HUES6 (cell line): ENCODE data around the gene FNDC1.

ENCODE experiments used
- H3K27ac ChIP-seq: 2 replicates; pipeline ENCODE4 v1.7.0; 2013; ENCODE audit warnings: low read depth, mild to moderate bottlenecking, low read length, inconsistent platforms
- H3K27me3 ChIP-seq: 2 replicates; pipeline ENCODE4 v1.6.1; 2013; ENCODE audit warnings: low read length; ENCODE audit not compliant: control insufficient read depth, insufficient read depth
- H3K36me3 ChIP-seq: 2 replicates; pipeline ENCODE4 v1.6.1; 2013; ENCODE audit warnings: low read length; ENCODE audit not compliant: control insufficient read depth, insufficient read depth
- H3K4me1 ChIP-seq: 2 replicates; pipeline ENCODE4 v1.6.1; 2013; ENCODE audit warnings: low read length; ENCODE audit not compliant: control insufficient read depth, insufficient read depth
- H3K4me3 ChIP-seq: 2 replicates; pipeline ENCODE4 v1.5.1; 2013; ENCODE audit warnings: low read depth, low read length
- H3K9ac ChIP-seq: one replicate; pipeline ENCODE4 v1.6.1; 2013; ENCODE audit warnings: mild to moderate bottlenecking, low read length
- H3K9me3 ChIP-seq: 2 replicates; pipeline ENCODE4 v1.6.1; 2013; ENCODE audit warnings: low read depth, low read length; ENCODE audit not compliant: control insufficient read depth, insufficient read depth

FNDC1 gene

DNA sequence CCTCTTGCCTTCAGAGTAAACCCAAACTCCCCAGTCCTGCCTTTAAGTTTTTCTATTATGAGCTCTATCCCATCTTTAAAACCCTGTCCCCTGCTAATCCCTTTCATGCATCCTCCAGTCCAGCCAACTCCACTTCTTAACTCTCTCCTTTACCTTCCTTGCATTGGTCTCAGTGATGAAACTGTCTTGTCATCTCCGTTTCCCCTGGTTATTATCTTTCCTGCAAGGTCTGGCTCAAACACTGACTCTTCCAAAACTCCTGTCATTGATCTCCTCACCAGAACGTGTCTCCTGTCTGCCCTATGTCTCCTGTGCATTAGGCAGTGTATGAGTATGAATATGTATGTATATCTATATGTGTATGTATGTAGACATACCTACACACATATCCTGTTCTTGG is 11.8 kb upstream of the FNDC1 start:
- Histone ChIP-seq H3K27me3 (peaks cover 3% of the 10 kb centered on the region; the same call in 1 of the 2 replicates), H3K36me3 (no peaks in the 10 kb centered on the region), H3K4me1 (no peaks in the 10 kb centered on the region), H3K27ac (no peak overlapping the region), H3K4me3 (no peak overlapping the region), H3K9ac (no peak overlapping the region), H3K9me3 (peaks cover 12% of the 10 kb centered on the region)

DNA sequence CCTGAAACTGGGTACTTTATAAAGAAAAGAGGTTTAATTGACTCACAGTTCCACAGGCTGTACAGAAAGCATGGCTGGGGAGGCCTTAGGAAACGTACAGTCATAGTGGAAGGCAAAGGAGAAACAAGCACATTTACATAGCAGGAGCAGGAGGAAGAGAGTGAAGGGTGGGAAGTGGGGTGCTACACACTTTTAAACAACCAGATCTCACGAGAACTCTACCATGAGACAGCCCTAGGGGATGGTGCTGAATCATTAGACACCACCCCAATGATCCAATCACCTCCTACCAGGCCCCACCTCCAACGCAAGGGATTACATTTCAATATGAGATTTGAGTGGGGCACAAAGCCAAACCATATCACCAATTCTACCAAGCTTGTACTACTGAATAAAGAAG is 7.4 kb upstream of the FNDC1 start:
- Histone ChIP-seq H3K27me3 (peaks cover 39% of the 10 kb centered on the region), H3K9me3 (no peaks in the 10 kb centered on the region), H3K27ac (no peak overlapping the region), H3K4me1 (no peaks in the 10 kb centered on the region), H3K36me3 (no peaks in the 10 kb centered on the region), H3K4me3 (no peak overlapping the region), H3K9ac (no peak overlapping the region)

DNA sequence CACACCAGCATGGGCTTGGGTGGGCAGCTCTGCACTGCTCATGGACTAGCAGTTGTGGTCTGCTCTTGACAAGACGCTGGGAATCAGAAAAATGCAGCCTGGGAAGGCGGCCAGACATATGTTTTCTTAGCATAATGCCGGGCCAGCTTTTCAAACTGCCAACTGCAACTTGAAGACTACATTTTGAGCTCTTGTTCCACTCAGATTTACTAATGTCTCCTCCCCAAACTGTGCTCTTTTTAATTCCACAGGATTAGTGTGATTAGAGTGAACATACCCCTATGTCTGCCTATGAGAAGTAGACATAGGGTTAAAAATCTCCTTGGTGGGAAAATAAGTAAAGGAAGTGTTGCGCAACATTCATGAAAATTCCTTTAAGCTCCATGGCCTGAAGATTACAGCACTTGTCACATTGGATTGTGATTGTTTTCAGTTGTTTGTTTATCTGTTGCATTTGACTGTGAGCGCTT is 5.3 kb upstream of the FNDC1 start:
- Histone ChIP-seq H3K4me3 (no peak overlapping the region), H3K4me1 (no peaks in the 10 kb centered on the region), H3K9me3 (no peaks in the 10 kb centered on the region), H3K27ac (no peak overlapping the region), H3K9ac (no peak overlapping the region), H3K36me3 (no peaks in the 10 kb centered on the region), H3K27me3 (peaks cover 57% of the 10 kb centered on the region)

DNA sequence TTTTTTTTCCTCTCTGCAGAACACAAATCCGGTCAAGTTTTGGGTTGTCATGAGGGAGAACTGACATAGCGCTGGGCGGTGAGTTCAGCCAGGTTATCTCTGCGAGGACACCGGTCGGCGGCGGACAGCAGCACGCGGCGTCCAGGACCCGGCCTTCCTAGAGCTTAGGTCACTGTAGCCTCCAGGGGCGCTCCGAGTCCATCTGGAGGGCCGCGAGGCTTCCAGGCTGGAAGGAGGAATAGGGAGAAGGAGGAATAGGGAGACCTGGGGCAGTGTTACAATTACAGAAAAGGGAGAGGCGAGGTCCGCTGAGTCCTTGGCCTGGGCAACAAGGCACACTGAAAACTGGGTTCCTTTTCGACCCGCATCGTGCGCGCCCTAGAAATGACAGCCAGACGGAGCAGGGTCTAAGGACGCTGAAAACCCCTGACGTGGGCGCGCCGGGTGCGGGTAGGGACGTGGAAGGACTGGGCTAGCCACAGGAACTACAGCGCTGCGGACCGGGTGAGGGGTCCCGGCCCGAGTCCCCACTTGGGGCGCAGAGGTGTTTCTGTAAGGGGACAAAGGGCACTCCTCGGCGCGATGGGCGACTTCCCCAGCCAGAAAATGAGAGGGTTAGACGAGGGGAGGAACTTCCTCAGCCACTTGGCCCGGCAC is 536 bp upstream of the FNDC1 start:
- Histone ChIP-seq H3K9ac (peak overlapping the region; percentile 27), H3K27me3 (peaks cover 95% of the 10 kb centered on the region), H3K36me3 (no peaks in the 10 kb centered on the region), H3K9me3 (no peaks in the 10 kb centered on the region), H3K4me3 (peak overlapping the region; percentile 58), H3K4me1 (no peaks in the 10 kb centered on the region), H3K27ac (no peak overlapping the region)

GRCh38 chr6:159169557-159170332 is 545 bp downstream of the FNDC1 start:
- Histone ChIP-seq H3K9me3 (no peaks in the 10 kb centered on the region), H3K9ac (peak overlapping the region; percentile 36), H3K4me1 (no peaks in the 10 kb centered on the region), H3K27ac (no peak overlapping the region), H3K27me3 (peaks cover 95% of the 10 kb centered on the region), H3K36me3 (no peaks in the 10 kb centered on the region), H3K4me3 (peak overlapping the region; percentile 65)

- Histone ChIP-seq H3K9ac (no peak overlapping the region), H3K4me3 (peak overlapping the region; percentile 65), H3K4me1 (no peaks in the 10 kb centered on the region), H3K27me3 (peaks cover 95% of the 10 kb centered on the region), H3K36me3 (no peaks in the 10 kb centered on the region), H3K27ac (no peak overlapping the region), H3K9me3 (no peaks in the 10 kb centered on the region)
Observed at GRCh38 chr6:159170333-159170672, 1.1 kb downstream of the FNDC1 start.

DNA sequence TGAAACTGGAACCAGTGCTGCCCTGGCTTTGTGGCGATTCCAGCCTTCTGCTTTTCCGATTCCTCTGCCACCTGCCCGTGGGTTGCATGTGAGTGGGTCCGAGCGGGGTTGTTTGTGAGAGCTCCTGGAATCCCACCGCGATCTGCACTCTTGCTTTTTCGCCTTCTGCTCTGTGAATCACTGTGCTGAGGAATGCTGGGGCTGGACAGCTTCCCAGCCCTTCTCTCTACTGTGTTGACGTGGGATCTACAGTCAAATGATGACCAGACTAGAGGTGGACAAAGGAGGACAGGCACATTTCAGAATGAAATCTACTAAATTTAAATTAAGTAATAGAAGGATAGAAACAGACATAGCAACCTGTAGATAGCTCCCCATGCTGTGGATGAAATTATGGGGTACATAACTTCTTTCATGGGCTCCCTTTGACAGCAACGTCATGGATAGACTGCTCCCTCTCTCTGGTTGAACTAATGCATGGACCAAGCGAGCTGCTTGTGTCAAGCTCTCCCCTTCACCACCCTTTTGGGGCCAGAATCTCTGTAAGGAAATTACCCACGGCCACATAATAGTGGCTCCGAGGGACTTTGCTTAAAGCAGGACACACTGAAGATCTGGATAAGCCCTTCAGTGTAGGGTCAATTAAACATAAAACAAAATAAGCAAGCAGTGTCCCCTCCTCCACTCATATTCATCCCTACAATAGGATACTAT is 2.0 kb downstream of the FNDC1 start:
- Histone ChIP-seq H3K9ac (no peak overlapping the region), H3K27me3 (peaks cover 95% of the 10 kb centered on the region), H3K27ac (no peak overlapping the region), H3K36me3 (no peaks in the 10 kb centered on the region), H3K9me3 (no peaks in the 10 kb centered on the region), H3K4me3 (no peak overlapping the region), H3K4me1 (no peaks in the 10 kb centered on the region)

DNA sequence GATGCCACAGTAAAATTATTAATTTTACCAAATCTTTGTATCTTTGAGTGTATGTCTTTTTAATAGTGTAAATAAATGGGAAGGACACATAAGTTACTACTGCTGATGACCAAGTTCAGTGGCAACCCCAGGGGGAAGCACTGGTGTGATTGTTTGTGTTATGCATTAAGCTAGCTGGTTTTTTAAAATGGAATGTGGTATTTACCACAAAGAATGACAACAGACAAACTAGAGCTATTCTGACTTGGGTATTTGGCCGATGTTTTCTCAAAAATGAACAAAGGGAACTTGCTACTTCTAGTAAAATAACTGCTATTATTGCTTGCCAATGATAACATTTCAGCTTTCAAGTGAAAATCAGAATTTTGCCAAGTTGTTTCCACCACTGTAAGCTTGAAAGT is 2.9 kb downstream of the FNDC1 start:
- H3K36me3 ChIP-seq: no peaks in the 10 kb centered on the region
- no peak overlapping the region for H3K27ac ChIP-seq
- H3K9ac ChIP-seq: no peak overlapping the region
- H3K4me1 ChIP-seq: no peaks in the 10 kb centered on the region
- H3K4me3 ChIP-seq: no peak overlapping the region
- peaks cover 91% of the 10 kb centered on the region for H3K27me3 ChIP-seq
- H3K9me3 ChIP-seq: no peaks in the 10 kb centered on the region

- H3K27me3 ChIP-seq: peaks cover 71% of the 10 kb centered on the region
- H3K36me3 ChIP-seq: no peaks in the 10 kb centered on the region
- no peaks in the 10 kb centered on the region for H3K4me1 ChIP-seq
- H3K27ac ChIP-seq: no peak overlapping the region
- H3K4me3 ChIP-seq: peak overlapping the region; percentile 33; the same call in 1 of the 2 replicates
- H3K9ac ChIP-seq: no peak overlapping the region
- no peaks in the 10 kb centered on the region for H3K9me3 ChIP-seq
Observed at GRCh38 chr6:159174263-159174969, 5.2 kb downstream of the FNDC1 start.

DNA sequence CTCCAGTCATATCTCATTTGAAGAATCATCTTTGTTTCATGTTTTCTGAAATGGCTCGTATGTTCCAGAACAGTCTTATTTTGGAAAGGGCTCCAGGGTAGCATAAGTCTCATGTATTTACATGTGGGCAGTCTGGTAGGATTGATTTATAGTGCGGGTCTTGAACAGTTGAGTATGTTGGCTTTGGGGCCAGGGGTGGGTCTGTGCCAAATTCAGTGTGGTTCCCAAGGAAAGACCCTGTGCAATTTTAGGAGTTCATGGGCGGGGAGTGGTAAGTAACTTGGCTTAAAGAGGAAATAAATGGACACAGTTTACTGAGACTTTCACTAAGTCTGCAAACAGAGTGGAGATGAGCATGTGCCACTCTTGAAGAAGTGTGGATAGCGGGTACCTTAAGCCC is 7.7 kb downstream of the FNDC1 start:
- Histone ChIP-seq H3K27ac (no peak overlapping the region), H3K4me3 (no peak overlapping the region), H3K27me3 (peaks cover 46% of the 10 kb centered on the region), H3K9ac (no peak overlapping the region), H3K9me3 (no peaks in the 10 kb centered on the region), H3K4me1 (no peaks in the 10 kb centered on the region), H3K36me3 (no peaks in the 10 kb centered on the region)
